Measurements from ENCODE around the gene DPH7.

DNA sequence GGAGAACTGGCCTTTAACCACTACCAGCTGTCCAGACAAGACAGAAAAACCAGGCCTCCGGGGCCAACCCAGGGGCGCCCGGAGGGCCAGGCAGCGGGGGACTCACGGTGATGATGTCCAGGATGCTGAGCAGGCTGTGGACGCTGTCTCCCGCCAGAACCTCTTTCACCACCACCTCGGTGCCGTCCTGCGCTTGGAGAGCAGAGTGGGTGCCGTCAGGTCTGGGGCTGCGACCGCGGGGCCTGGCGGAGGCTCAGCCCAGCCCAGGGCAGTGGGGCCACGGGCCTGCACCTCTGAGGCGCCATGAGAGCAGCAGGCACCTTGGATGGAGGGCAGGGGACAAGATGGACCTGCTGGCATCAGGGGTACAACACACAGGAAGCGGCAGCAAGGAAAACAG lies 38.2 kb downstream of the DPH7 start:
- TF ChIP-seq POLR2A (IDR thresholded peaks at IDR 0.05; ENCODE audit: low read length): no peak
- TF ChIP-seq GATA1 (IDR thresholded peaks at IDR 0.05; ENCODE audit: low read depth, low read length): no peak

Measured in erythroblast (primary cell).